Measurements from ENCODE around the gene ENAM. TPM values are rescaled to one million over a fixed set of nuclear protein-coding genes. Genes with fewer than 3 reads are reported as not detected.
A peak's percentile ranks its signal among the peaks of the same experiment; 100 is the strongest.

Gene ENAM
- total and polyA plus RNA-seq, 2 of the 13 experiments (the other 11 are each of a cell fraction or from before 2014, with no cell fraction given) = not detected

GRCh38 chr4:70687821-70688794, 59.6 kb downstream of the ENAM start, which contains the start of gene UTP3 (continued):
- TF ChIP-seq FOXA3 (CRISPR knock-in tag; IDR thresholded peaks at IDR 0.05) = peak; percentile 78
- TF ChIP-seq ZMYM2 (CRISPR knock-in tag; IDR thresholded peaks at IDR 0.05) = 0 out of 2 replicates have a peak, but pooled peaks have one; percentile 75
- TF ChIP-seq EHMT2 (IDR thresholded peaks at IDR 0.05; ENCODE audit: borderline replicate concordance, low read depth, low read length) = peak; percentile 62; the same call in 1 of the 2 replicates
- TF ChIP-seq ZNF841 (CRISPR knock-in tag; IDR thresholded peaks at IDR 0.05; ENCODE audit: borderline replicate concordance) = no peak
- no peak; the same call in 1 of the 2 replicates for TF ChIP-seq ZSCAN22 (CRISPR knock-in tag; IDR thresholded peaks at IDR 0.05)
- peak; percentile 87 for TF ChIP-seq FOXK1 (CRISPR knock-in tag; IDR thresholded peaks at IDR 0.05; ENCODE audit: borderline replicate concordance, low read depth)
- peak; percentile 54 for TF ChIP-seq ZNF781 (CRISPR knock-in tag; IDR thresholded peaks at IDR 0.05; ENCODE audit: borderline replicate concordance, not compliant biosample characterization)
- TF ChIP-seq ZNF451 (CRISPR knock-in tag; IDR thresholded peaks at IDR 0.05) = peak; percentile 51; the same call in 1 of the 2 replicates
- peak; percentile 66; the same call in 1 of the 2 replicates for TF ChIP-seq PRMT3 (CRISPR knock-in tag; IDR thresholded peaks at IDR 0.05; ENCODE audit: borderline replicate concordance, low read depth)
- TF ChIP-seq MYNN (CRISPR knock-in tag; IDR thresholded peaks at IDR 0.05; ENCODE audit: low read depth) = 0 out of 2 replicates have a peak, but pooled peaks have one; percentile 28
- peak; percentile 76 for TF ChIP-seq MXD1 (CRISPR knock-in tag; IDR thresholded peaks at IDR 0.05)
- TF ChIP-seq EZH2 (conservative IDR thresholded peaks at IDR 0.05; ENCODE audit: low read depth, low read length) = no peak
- TF ChIP-seq FOXP1 (IDR thresholded peaks at IDR 0.05) = no peak
- peak; percentile 26; the same call in 1 of the 2 replicates for TF ChIP-seq FOXP1 (CRISPR knock-in tag; IDR thresholded peaks at IDR 0.05)
- TF ChIP-seq SUZ12 (IDR thresholded peaks at IDR 0.05; ENCODE audit: low read depth, low read length) = peak; percentile 37; the same call in 1 of the 2 replicates
- TF ChIP-seq SYNCRIP (IDR thresholded peaks at IDR 0.05; ENCODE audit: insufficient read depth, low read depth, low read length) = no peak
- no peak for TF ChIP-seq MZF1 (CRISPR knock-in tag; IDR thresholded peaks at IDR 0.05; ENCODE audit: borderline replicate concordance)
- TF ChIP-seq HDAC6 (IDR thresholded peaks at IDR 0.05; ENCODE audit: low read depth, low read length) = no peak
- TF ChIP-seq ZSCAN25 (CRISPR knock-in tag; IDR thresholded peaks at IDR 0.05) = peak; percentile 75
- TF ChIP-seq ZNF407 (CRISPR knock-in tag; IDR thresholded peaks at IDR 0.05; ENCODE audit: not compliant biosample characterization) = no peak
- TF ChIP-seq KAT8 (CRISPR knock-in tag; IDR thresholded peaks at IDR 0.05) = peak; percentile 100
